Mucosa of stomach (tissue), 1 donor: Measurements from ENCODE around the gene PSTPIP2.
"Not testable (repeated sequence)": the region's sequence is repeated elsewhere in the genome, so short reads cannot be mapped to it uniquely, and the experiment has no call there.

Experiments
- H3K27me3 ChIP-seq: one replicate; pipeline ENCODE4 v1.7.0; 2013; ENCODE audit warnings: mild to moderate bottlenecking, low read length; ENCODE audit not compliant: control insufficient read depth, insufficient read depth
- H3K36me3 ChIP-seq: one replicate; pipeline ENCODE4 v1.7.0; 2013; ENCODE audit warnings: low read length; ENCODE audit not compliant: control insufficient read depth, insufficient read depth
- H3K4me1 ChIP-seq: one replicate; pipeline ENCODE4 v1.7.0; 2013; ENCODE audit warnings: mild to moderate bottlenecking, low read length; ENCODE audit not compliant: control insufficient read depth, insufficient read depth
- H3K4me3 ChIP-seq: one replicate; pipeline ENCODE4 v1.7.0; 2013; ENCODE audit warnings: low read length
- H3K9ac ChIP-seq: one replicate; pipeline ENCODE4 v1.7.0; 2013; ENCODE audit warnings: mild to moderate bottlenecking, low read length, moderate library complexity
- H3K9me3 ChIP-seq: one replicate; pipeline ENCODE4 v1.7.0; 2013; ENCODE audit warnings: mild to moderate bottlenecking, low read length, moderate library complexity; ENCODE audit not compliant: control insufficient read depth
- donor health status: Pancreatic carcinoma.

Gene PSTPIP2

DNA sequence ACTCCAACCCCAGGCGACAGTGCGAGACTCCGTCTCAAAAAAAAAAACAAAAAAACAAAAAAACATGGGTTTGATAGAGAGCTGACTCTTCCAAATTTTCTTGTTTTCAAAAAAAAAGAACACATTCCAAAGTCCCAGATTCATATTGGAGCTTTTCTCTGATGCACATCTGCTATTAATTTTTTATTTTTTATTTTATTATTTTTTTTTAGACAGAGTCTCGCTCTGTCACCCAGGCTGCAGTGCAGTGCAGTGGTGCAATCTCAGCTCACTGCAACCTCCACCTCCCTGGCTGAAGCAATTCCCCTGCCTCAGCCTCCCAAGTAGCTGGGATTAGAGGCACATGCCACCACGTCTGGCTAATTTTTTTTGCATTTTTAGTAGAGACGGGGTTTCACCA, 79.5 kb downstream of the PSTPIP2 start:
- not testable (repeated sequence) for H3K9me3 ChIP-seq, H3K4me1 ChIP-seq, H3K27me3 ChIP-seq, H3K36me3 ChIP-seq, H3K9ac ChIP-seq, H3K4me3 ChIP-seq

DNA sequence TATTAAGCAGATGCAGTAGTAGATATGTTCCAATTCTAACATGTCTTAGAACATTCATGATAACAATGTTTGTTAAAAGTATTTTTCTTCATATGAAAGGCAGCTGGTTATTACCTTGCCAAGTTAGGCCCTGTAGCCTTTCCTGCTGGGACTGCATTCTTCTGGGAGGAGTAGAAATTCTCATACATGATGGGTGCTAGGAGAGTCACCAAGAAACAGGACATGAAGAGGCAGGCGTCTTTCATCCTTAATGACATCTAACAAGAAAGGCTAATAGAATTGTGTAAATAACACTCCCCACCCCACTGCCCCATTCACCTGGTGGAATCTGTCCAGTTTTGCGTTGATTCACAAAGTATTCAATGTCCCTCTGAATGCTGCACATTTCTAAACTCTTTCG, 80.3 kb downstream of the PSTPIP2 start:
- Histone ChIP-seq H3K4me3 (no peak overlapping the region), H3K4me1 (no peaks in the 10 kb centered on the region), H3K36me3 (no peaks in the 10 kb centered on the region), H3K27me3 (no peaks in the 10 kb centered on the region), H3K9me3 (no peaks in the 10 kb centered on the region), H3K9ac (no peak overlapping the region)

DNA sequence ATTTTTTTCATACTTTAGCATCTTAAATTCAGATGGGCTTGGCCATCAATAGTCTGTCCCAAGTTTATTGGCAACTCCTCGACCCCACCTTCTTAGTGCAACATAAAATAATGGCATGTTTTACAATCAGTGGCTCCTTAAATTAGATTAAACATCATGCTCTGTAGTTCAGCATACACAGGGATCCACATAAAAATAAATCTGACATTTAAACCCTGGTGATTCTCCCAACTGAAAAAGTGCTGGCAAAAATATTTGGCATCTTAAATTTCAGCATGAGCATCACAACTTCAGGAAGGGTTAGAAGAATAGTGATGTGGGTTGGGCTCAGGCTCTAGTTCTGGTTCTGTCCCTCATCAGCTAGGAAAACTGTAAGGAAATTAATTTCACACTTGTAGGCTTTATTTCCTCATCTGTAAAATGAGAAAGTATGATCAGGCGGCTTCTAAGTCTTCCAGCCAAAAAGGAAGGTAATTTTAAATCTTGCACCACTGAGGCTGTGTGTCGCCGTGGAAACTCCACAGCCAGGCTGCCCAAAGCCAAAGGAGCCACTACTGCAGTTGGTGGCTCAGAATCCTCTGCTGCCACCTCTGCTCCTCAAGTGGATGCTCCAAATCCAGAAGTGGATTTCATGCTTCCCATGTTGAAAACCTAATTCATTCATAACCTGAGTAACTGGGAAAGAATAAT, 87.4 kb downstream of the PSTPIP2 start:
- Histone ChIP-seq H3K27me3 (no peaks in the 10 kb centered on the region), H3K4me1 (peaks cover 4% of the 10 kb centered on the region), H3K9ac (no peak overlapping the region), H3K36me3 (no peaks in the 10 kb centered on the region), H3K9me3 (no peaks in the 10 kb centered on the region), H3K4me3 (no peak overlapping the region)

DNA sequence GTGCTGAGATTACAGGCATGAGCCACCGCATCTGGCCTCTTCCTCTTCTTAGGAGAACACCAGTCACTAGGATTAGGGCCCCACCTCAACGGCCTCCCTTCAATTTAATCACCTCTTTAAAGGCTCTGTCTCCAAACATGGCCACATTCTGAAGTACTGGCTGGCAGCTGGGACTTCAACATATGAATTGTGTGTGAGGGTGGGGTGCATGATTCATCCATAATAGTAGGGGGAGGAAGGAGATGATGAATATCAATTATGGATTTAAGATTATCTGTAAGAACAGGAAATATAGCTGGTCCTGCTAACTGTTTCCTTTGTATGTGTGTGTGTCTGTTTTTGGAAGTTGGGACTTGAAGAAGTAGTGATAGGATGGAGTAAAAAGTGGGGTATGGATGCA, 90.2 kb downstream of the PSTPIP2 start:
- no peaks in the 10 kb centered on the region for H3K9me3 ChIP-seq
- H3K4me3 ChIP-seq = no peak overlapping the region
- H3K27me3 ChIP-seq = no peaks in the 10 kb centered on the region
- no peak overlapping the region for H3K9ac ChIP-seq
- no peaks in the 10 kb centered on the region for H3K36me3 ChIP-seq
- H3K4me1 ChIP-seq = peaks cover 5% of the 10 kb centered on the region

DNA sequence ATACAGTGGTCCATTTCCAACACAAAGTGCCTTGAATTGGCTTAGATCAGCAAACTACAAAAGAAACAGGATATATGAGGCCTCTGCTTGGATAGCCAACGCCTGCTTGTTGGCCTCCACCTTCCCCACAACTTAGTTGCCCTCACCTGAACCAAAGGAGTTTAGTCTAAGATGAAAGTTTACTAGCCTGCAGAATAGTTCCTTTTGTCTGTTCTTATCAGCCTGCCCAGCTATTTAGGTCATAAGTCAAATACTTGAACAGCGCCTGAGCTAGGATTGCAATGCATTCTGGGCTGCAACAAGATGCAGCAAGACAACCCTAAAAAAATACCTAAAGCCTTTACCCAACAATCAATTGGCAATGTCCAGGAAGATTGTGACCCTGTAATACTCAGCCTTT, 91.8 kb downstream of the PSTPIP2 start:
- Histone ChIP-seq H3K9me3 (no peaks in the 10 kb centered on the region), H3K4me1 (peaks cover 5% of the 10 kb centered on the region), H3K27me3 (no peaks in the 10 kb centered on the region), H3K9ac (no peak overlapping the region), H3K4me3 (no peak overlapping the region), H3K36me3 (no peaks in the 10 kb centered on the region)

DNA sequence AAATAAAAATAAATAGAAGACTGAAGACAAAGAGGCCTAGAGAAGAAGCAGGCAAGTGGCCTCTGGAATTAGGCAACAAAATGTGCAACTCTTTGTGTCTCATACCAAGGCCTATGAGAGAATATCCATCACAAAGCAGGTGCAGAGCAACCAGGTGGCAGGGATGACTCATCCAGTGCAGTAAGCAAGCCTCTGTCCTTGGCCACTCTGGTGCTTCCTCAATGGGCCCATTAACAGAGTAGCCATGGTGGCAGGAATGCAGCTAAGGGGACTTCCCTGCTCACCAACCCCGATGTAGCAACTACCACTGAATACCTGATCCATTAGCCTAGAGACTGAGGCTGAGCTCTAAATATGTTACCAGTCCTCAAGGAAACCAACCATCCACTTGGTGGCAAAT, 94.0 kb downstream of the PSTPIP2 start:
- no peaks in the 10 kb centered on the region for H3K27me3 ChIP-seq
- H3K9me3 ChIP-seq = no peaks in the 10 kb centered on the region
- no peak overlapping the region for H3K4me3 ChIP-seq
- H3K4me1 ChIP-seq = peaks cover 5% of the 10 kb centered on the region
- H3K9ac ChIP-seq = no peak overlapping the region
- H3K36me3 ChIP-seq = no peaks in the 10 kb centered on the region

DNA sequence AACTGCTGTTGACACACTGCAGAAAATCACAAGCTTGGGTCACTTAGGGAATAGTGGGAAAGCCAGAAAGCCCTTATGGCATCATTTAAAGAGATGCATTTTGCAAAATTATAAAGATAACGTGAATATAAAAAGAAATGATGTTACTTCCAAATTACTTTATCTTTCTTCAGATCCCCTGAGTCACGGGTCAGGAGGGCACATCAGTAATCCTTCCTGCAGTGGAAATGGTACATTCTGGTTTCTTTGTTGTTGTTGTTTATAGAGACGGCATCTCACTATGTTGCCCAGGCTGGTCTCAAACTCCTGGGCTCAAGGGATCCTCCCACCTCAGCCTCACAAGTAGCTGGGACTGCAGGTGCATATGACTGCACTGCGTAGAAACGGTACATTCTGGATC, 95.1 kb downstream of the PSTPIP2 start:
- no peaks in the 10 kb centered on the region for H3K9me3 ChIP-seq
- no peak overlapping the region for H3K9ac ChIP-seq
- H3K27me3 ChIP-seq = no peaks in the 10 kb centered on the region
- peaks cover 5% of the 10 kb centered on the region for H3K4me1 ChIP-seq
- H3K36me3 ChIP-seq = no peaks in the 10 kb centered on the region
- no peak overlapping the region for H3K4me3 ChIP-seq

DNA sequence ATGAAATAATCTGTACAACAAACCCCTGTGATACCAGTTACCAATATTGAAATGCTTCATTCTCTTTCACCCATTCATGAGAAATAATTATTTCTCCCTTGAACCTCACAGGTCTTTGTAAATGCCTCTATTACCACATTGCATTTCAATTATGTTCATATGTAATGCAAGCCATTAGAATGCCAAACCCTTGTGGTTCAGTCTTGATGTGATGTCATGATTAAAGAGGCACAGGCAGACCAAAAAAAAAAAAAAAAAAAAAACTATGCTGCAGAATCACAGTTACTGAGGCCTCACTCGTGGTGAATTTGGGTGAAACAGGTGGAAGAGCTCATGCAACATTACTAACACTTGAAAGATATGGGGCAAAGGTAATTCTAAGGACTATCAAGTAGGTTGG, 95.5 kb downstream of the PSTPIP2 start:
- Histone ChIP-seq H3K9ac (no peak overlapping the region), H3K27me3 (no peaks in the 10 kb centered on the region), H3K9me3 (no peaks in the 10 kb centered on the region)

DNA sequence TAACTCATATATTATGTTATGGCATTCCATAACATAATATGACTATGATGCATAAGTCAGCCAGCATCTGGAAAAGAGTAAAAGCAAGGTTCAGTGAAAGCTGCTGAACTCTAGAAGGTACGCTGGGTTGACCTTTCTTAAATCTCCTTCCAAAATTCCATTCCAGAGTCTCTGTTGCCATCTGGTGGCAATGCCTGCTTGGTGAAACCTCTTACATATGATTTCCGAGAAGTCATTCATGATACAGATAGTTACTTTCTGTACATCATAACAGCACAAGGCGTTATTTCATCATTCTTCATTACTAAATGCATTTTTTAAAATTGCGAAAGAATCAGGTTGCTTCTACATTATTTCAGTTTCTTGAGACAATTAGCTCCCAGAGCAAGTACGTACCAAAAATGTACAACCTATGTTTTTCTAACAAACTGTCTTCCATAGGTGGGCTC, 97.9 kb downstream of the PSTPIP2 start:
- Histone ChIP-seq H3K27me3 (no peaks in the 10 kb centered on the region), H3K9ac (no peak overlapping the region), H3K4me3 (no peak overlapping the region), H3K4me1 (no peaks in the 10 kb centered on the region), H3K9me3 (no peaks in the 10 kb centered on the region), H3K36me3 (no peaks in the 10 kb centered on the region)

More for the DNA sequence above, 95.5 kb downstream of the PSTPIP2 start:
- Histone ChIP-seq H3K4me1 (peaks cover 5% of the 10 kb centered on the region), H3K36me3 (no peaks in the 10 kb centered on the region), H3K4me3 (no peak overlapping the region)

DNA sequence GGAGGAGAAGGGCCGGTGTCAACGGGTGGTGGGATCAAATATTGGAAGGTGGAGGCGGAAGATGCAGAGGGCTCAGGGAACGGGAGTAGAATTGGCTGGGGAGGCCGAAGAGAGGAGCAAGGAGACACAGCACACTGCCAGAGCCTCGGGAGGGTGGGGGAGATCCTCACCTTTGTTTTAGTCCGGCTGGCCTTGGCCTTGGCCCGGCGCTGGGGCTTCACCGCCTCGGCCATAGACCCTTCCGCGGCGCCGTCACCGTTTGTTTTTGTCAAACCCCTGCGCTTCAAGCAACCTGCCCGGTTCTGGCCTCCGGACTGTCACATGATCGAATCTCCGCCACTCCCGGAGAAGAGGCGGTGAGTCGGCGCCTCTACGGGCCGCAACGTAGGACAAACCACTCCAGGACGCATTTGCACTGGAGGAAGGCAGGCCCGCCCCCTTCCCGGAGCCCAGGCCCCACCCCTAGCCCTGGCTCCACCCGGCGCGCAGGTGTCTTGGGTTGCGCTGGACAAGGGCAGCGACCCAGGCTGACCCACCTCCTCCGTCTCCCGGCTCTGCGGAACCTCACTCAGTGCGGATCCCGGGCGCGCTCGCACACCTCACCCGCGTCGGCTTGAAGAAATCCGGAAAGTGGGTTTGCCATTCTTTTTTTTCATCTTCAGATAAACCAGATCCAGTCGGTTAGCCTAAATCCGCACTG, 104.9 kb downstream of the PSTPIP2 start, which contains the start of gene EPG5:
Gene EPG5 (minus strand): TSS at position 323 of the 700 bp plus-strand sequence. CDS start 90 bp downstream, at position 233.
- H3K27me3 ChIP-seq = no peaks in the 10 kb centered on the region
- no peaks in the 10 kb centered on the region for H3K9me3 ChIP-seq
- H3K9ac ChIP-seq = peak within 1 kb of the TSS; percentile 97
- no peaks in the 10 kb centered on the region for H3K36me3 ChIP-seq
- H3K4me1 ChIP-seq = peaks cover 10% of the 10 kb centered on the region
- peak within 1 kb of the TSS; percentile 80 for H3K4me3 ChIP-seq

DNA sequence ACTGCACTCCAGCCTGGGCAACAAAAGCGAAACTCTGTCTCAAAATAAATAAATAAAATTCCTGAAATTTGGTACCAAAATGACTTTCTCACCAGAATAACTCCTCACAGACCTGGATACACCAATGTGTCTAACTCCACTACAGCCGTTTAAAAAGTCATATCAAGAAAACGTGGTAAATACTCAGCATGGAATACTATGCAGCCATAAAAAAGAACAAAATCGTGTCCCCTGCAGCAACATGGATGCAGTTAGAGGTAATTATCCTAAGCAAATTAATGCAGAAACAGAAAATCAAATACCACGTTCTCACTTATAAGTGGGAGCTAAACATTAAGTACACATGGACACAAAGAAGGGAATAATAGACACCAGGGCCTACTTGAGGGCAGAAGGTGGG, 107.1 kb downstream of the PSTPIP2 start:
- H3K27me3 ChIP-seq, H3K4me3 ChIP-seq, H3K9ac ChIP-seq, H3K36me3 ChIP-seq, H3K9me3 ChIP-seq: not testable (repeated sequence)
- H3K4me1 ChIP-seq = peaks cover 10% of the 10 kb centered on the region

DNA sequence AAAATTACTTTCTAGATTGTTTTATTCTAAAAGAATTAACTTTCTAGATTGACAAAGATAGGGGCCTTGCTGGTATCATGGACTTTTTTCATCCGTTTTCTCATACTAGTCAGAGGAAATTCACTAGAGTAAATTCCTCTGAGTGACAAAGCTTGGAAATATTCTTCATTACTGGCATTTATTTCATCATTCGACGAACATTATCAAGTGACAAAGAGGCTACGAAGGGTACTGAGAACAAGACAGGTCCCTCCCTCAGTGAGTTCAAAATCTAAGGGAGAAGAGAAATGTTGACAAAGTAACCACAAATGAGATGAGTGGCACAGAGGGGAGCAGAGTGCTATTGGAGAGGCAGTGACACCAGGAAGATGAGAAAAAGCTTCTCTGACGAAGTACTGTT, 109.2 kb downstream of the PSTPIP2 start:
- H3K9ac ChIP-seq = no peak overlapping the region
- H3K4me1 ChIP-seq = peaks cover 10% of the 10 kb centered on the region

More for the DNA sequence above, 109.2 kb downstream of the PSTPIP2 start:
- Histone ChIP-seq H3K27me3 (no peaks in the 10 kb centered on the region), H3K36me3 (no peaks in the 10 kb centered on the region), H3K9me3 (no peaks in the 10 kb centered on the region), H3K4me3 (no peak overlapping the region)
